NCI-H1930 (cell line): ENCODE measurements around the gene GARNL3.

Experiments used
- DNase-seq, 2 experiments: peaks; one replicate each; lab custom pipeline; 2025; lab: John Stamatoyannopoulos, UW

GARNL3 gene

DNA sequence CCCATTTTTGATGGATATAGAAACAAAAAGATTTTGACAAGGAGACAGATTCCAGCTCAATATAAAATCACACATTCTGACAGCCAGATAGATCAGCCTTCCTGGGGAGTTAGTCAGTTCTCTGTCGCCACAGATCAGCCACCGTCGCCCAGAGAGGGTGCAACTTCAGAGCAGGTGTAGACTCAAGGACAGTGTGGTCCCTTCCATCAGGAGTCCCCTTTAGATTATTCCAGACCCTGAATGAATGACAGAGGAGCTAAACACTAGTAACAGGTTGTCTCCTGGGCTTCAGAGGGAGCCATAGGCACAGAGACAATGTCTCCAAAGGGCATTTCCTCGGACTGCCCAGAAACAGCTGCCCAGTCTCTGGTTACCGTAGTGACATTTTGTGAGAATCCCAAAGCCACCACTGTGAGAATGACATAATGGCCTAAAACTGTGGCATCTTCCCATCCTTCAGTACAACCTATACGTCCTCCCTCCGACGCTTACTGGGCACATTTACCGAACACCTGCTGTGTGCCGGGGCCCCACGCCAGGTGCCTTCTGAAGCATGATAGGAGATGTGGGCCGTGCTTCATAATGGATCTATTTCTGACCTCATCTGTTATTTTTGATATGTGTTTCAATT lies 85.0 kb downstream of the GARNL3 start:
- DNase-seq: no peak

DNA sequence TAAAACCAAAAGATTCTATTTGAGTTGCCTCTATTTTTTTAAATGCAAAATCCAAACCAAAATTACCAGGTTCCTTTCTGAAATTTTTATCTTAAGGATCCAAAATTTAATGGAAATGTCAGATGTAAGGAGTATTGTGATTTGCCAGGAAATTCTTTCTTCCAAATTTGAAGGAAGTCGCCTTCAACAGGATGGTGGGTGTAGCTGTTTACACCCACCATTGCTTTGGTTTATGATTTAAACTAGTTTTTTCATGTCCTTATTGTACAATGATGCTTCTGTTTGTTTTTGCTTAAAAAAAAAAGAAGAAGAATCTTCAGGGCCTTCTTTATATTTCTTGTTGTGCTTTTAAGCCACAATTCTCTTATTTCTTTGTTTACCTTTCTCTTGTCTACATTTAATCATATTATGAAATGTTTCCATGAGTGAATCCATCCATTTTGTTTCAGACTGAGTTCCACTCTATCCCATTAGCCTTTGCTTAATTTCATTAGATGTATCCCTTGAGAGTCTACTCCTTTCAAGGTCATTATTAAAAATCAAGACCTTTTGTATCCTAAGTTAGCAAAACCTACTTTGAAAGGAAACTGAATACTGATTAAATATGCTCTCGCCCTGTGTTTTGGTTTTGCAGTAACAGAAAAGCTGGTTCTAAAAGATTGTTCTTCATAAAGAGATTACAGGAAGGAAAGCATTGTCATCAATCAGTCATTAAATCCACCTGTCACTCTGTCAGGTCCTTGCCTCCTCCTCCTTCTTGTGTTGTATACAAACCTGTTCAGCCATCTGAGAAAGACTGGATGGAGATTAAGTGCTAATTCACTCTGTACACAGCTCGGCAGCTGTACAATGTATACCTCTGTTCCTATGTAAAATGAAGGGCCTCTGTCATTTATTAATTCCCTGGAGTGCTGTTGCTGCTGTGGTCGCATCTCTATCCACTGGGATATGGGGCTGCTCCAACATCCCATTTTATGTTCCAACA lies 86.9 kb downstream of the GARNL3 start:
- peak; percentile 75 to 81 for DNase-seq

DNA sequence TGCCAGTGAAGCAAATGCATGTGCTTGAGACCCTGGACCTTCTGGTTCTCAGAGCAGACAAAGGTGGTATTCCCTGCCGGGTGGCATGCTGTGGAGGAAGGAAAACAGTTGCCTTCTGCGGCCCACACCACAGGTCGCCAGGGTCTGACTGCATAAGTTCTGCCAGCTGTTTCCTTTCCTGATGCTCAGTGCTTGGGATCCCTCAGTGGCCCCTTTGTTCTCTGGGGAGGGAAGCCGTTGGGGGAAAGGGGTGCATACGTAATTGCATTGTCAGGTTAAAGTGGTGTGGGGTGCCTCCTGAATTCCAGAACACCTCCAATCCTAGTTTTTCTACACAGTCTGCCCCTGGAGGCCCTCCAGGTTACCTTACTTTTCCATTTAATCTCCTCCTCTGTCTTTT lies 89.3 kb downstream of the GARNL3 start:
- no peak for DNase-seq

DNA sequence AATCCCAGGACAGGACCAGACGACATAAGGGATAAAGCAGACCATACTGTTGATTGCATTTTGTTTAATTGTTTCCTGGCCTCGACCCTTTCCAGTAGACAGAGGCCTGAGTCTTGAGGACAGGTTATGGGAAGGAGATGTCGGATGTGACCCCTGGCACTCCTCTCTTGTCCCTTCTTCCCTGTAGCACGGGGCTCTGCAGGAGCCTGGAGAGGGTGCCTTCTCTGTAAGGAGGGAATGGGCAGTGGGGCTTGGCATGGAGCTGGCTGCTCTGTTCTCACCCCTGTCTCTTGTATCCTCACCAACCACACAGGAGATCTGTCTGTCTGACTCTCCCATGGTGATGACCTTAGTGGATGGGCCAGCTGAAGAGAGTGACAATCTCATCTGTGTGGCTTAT lies 92.3 kb downstream of the GARNL3 start:
- no peak for DNase-seq

DNA sequence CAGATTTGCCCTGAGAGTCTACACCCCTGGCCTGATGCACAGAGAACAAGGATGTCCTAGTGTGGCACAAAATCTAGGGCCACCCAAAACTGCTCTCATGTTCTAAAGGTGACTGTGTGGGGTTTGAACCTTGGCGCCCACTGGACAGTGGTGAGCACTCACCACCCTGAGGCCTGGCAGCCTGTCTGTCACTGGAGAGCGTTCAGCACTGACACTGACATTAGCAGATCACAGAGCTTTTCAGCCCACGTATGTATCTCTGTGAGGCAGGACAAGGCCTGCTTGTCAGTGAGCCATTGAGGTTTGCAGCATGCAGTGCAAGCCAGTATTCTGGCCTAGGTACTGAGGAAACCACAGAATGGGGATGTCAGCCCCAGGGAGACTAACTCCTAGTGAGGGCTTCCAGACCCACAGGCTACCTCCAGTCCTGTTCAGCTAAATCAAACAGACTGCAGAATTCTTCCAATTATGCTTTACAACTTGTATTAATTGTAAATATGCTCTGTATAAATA lies 93.5 kb downstream of the GARNL3 start:
- DNase-seq: no peak

DNA sequence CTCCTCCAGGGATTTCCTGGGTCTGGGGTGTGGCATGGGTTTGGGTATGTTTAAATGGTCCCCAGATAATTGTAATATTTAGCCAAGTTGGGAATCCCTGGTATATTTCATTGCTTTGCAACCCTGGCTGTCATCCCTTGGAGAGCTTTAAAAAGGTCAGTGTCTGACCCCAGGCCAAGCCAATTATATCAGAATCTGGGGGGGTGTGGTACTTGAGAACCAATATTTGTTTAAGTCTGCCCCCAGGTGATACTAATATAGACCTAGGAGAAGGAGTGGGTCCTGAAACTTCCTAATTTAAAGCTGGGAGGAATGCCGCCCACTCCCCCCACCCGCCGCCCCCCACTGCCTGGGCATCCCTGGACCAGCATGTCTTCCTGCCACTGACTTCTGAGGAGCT lies 94.2 kb downstream of the GARNL3 start:
- no peak for DNase-seq

DNA sequence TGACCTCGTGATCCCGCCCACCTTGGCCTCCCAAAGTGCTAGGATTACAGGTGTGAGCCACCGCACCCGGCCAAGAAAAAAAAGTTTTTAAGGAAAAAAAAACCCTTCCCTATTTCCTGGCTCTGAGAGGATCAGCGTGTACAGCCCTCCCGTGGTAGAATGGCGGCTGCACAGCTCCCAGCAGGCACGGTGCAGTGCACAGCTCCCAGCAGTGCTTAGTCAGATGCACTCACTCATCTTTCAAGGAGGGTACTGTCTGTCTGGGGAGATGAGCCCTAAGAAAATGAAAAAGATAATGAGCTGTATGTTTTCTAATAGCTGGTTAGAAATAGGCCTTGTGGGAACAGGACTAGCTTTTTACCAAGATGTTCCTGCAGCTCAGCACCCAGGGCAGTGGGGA lies 95.7 kb downstream of the GARNL3 start:
- no peak for DNase-seq

DNA sequence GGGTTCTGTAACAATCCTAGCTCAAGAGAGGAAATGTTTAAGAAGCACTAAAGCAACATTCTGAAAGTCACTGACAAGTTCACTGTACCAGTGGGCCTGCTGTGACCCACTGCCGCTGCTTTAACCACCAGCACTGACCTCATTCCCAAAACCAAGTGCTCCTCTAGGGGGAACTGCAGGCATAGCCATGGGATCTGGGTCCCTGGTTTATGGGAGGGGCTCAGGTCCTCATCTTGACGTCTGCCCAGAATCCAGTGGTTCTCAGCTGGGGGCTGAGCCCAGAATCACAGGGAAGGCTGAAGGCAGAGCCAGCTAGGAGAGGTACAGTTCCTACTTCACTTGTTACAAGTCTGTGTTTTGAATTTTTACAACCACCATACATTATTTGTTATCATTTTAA lies 96.3 kb downstream of the GARNL3 start:
- DNase-seq: peak in 1 of 2 experiments; percentile 14

DNA sequence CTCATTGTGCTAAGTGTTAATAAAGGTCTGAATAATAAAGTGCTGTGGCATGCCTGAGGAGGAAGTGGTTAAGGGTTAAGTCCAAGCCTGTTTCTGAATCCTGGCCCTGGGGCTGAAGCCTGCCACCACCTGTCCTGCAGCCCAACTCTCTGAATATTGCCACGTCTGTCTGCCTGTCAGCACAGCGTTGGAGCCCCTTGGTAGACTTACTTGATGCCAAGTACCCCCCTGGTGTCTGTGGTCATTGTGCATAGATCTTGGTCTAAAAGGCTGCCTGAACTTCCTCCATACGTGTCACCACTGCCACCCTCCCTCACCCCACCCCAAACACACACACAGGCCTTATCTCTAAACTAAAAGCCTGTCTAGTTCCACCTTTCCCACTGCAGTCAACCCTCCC lies 97.0 kb downstream of the GARNL3 start:
- no peak for DNase-seq

DNA sequence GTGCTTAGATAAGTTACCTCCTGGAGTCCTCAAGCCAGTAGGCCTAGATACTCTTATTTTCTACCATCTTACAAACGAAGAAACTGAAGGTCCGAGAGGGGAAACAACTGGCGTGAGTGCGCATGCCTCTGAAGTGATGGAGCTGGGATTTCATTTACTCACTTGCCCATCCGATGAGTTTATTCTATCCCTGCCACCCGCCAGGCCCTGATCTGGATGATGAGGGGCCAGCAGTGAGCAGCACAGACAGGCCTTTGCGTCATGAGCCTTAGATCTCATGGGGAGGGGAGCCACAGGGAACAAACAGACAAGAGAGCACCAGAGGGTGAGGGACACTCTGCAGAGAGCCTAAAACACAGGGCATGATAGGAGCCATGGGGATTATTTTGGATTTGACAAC lies 98.3 kb downstream of the GARNL3 start:
- no peak for DNase-seq

DNA sequence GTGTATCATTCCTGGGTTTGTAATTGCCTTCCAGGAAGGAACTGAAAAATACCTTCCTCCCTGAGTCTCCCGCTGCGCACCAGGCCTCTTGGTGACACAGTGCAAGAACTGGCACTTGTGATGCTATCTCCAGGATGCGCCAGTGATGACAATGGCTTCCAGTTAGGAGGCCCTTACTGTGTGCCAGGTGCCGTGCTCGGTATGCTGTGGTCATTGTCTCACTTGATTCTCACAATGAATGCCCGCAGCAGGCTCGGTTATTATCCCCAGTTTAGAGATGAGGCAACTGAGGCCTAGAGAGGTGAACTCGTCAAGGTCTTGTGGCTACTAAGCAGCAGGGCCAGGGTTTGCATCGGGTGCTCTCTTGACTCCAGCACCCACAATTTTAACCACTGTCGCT lies 100.9 kb downstream of the GARNL3 start:
- DNase-seq: no peak

DNA sequence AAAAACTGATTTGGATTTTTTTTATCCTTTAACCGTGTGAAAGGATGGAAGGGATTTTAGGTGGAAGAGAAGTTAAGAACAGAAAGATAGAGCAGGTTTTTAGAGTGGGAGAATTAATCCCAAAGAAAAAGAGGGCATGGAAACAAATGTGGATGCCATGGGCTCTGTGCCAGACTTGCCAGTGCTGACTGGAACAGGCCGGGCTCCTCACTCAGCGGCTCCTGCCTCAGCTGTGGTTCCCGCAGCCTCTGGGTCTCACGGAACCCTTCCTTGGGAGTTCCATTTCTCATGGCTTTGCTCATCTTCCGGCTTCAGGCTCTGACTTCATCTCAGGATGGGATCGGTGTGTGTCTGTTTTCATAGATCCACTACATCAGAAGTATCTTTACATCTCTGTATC lies 102.0 kb downstream of the GARNL3 start:
- no peak for DNase-seq

DNA sequence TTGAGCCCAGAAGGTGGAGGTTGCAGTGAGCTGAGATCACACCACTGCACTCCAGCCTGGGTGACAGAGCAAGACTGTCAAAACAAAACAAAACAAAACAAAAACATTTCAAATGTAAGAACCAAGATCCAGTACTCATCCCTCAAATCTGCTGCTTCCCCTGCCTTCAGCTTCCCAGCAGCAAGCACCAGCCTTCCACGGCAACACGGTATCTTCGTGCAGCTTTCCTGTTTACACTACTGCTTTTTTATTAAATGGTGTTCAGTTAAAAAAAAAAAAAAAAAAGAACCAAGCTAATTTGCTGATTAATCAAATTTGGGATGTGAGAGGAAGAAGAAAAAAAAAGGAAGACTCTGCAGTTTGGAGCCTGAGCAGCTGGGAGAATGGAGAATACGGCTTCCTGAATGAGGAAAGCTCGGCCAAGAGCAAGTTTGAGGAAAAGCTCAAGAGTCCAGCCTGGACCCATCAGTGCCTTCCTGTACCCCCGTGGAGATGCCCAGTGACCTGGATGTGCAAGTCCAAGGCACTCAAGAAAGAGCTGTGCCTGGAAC lies 104.4 kb downstream of the GARNL3 start:
- no peak for DNase-seq

DNA sequence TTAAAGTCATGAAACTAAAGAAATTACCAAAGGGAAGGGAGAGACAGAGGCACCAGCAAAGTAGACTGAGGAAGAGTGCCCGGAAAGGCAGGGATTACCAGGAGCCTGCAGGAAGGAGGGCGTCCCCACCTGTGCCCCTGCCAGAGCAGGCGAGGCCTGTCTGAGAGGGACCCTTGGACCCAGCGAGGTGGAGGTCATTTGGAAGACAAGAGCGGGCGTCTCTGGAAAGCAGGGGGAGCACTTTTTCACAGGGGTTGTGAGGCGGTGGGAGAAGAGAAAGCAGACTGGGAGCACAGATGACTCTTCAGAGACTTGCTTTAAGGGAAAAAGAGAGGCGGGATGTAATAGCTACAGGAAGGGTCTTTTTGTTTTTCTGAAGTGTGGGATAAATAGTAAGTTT lies 104.9 kb downstream of the GARNL3 start:
- no peak for DNase-seq

DNA sequence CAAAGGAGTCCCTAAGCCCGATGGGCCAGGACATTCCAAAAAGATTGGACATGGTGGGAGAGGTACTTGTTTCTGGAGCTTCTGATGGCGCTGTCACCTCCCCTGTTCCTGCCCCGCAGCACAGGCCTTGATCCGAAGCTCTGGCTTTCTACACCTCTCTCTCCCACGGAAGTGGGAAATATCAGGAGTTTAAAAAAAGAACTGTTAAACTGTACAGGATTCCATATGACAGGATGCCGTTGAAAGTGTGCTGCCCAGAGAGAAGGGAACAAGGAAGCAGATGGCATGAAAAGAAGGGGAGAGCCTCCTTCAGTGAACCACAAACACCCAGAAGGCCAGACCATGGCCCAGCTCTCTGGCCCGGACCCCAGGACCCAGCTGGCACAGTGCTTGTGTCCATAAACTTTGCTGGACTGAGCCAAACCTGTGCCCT lies 105.6 kb downstream of the GARNL3 start:
- no peak for DNase-seq

DNA sequence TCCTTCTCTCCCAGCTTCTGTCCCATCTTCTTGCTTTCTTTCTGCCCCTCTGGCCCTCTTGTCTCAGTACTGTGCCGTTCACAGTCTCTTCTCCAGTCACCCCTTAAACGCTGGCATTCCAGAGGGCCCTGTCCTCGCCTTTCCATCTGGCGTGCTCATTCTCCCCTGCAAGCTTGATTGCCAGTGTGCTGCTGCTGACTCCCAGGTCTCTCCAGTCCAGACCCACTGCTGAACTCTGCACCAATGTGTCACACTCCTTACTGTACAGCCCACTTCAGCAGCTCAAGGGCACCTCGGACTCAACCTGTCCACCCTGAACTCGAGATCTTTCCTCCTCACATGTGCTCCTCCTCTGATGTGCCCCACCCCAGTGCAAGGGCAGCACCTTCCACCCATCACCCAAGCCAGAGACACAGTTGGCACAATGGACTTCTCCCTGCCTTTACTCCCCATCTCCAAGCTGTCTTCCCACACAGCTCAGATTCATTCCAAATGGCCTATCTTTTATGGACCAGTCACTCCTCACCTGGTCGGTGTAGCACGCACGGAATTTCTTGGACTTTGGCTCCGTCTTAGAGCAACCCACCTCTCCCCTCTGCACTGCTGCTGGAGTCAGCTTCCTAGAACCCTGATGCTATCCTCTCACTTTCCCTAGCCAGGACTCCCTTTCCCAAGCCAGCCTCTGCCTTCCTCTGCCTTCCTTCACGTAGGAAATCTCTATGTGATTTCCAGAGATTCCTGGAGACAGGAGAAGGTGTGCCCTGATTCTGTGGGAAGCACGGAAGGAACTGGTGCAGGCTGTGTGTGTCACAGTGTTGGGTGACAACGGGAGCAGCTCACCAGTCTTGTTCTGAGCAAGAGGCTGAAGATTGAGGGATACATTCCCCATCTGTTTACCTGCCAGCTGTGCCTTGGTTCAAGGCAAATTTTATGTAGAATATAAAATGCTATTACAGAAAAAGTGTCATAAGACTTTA lies 106.4 kb downstream of the GARNL3 start:
- no peak for DNase-seq

DNA sequence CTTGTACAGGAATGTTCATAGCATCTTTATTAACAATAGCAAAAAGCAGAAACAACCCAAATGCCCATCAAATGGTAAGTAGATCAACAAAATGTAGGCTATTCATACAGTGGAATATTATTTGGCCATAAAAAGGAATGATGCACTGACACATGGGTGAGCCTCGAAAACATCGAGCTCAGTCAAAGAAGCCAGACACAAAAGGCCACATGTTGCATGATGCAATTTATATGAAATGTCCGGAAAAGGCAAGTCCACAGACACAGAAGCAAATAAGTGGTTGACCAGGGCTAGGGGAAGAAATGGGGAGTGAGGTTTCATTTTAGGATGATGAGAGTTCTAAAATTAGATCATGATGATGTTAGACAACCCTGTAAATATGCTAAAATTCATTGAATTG lies 115.9 kb downstream of the GARNL3 start:
- no peak for DNase-seq

DNA sequence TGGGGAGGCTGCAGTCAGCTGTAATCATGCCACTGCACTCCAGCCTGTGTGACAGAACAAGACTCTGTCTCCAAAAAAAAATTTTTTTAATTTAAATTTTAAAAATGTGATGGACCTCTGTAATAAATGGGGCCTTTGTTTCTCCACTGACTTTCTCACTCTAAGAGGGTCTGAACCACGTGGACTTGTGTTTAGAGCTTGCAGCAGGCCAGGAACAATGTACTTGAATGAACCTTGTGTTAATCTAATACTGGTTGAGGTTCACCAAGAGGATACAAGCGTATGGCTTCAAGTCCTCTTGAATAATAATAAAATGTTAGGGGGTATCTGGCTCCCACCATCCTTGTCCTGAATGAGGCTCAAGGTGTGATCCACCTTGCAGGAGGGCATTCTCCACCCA lies 118.0 kb downstream of the GARNL3 start:
- no peak for DNase-seq

DNA sequence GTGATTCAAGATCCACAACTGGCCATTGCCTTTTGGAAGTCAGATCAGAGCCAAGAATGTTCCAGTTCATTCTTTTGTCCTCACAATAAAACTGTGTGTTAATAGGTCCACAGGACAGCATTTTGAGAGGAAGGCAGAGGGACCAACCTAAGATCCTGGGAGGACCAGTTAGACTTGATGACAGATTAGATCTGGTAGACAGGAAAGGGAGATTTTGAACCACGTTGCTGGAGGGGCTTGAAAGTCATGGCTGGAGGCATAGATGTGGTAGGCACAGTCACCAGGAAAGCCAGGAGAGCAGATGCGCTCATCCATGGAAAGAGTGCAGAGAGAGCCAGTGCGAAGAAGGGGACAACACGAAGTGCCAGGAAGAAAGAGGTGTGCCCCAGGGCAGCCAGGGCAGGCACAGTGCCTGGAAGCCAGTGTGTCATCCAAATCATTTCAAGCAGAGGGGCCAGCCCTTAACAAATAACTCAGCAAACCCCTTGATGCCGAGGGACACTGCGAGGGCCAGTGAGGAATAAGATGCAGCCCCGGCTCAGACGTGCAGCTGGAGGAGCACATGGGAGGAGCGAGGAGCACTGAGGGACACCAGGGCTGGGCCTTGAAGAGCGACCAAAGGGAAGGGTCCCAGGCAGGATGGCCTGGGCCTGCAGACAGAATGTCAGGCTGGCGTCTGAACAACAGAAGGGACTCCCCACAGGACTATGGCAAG lies 119.6 kb downstream of the GARNL3 start:
- no peak for DNase-seq

DNA sequence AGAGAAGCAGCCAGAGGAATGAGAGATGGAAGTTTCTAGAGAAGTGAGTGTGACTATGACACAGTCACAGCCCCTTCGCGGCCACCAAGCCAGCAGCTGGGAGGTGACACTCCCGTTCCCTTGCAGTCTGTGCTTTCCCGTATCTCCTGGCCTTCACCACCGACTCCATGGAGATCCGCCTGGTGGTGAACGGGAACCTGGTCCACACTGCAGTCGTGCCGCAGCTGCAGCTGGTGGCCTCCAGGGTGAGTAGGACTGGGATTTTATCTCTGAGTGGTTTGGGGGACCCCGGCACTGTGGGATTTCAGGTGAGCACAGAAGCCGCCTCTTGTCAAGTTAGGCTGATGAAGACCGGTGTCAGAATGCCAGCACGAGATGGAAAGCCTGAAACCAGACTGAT lies 120.3 kb downstream of the GARNL3 start:
- no peak for DNase-seq

DNA sequence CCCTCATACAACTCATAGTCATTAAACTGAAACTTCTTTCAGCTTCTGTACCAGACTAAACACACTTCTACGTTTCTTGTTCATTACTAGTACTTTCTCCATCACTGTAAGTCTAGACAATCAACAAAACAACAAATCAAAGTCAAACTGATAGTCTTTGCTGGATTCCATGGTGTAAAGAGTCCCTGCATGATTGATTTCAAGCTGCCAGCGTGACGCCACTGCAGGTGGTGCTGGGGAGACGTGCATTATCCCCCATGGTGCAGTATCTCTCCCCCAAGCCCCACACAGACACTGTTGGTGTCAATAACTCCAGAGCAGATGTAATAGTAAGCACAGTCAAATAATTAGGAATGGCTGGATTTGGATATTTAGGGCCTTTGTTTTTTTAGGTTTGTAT lies 121.7 kb downstream of the GARNL3 start:
- no peak for DNase-seq
